ENCODE data around the gene UTS2.

The UTS2 gene

DNA sequence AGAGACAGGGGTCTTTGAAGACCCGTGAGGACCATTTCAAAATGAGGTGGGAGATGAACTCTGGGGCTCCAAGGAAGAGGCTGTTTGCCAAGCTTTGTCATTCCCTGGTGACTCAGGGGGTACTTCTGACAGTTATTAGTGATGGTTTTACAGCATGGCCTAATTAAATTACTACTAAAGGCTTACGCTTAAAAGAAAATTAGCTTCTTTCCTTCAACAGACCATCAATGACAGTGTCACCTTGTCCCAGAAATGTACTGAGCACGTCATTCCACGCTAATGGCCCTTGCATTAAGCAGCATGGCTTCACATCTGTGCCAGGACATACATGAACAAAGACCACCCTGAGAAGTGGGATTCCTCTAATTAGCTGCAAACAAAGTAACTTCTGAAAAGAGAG lies 5.1 kb upstream of the UTS2 start:
- ChIA-PET POLR2A (no interaction called here), CTCF (interaction anchor here (1.0 to 1.4 kb wide), 2 partner anchors 11 to 107 kb away, joined by 3 read pairs; no protein-coding TSS in a partner anchor)
- no peak for TF ChIP-seq CTCF (IDR thresholded peaks at IDR 0.05; ENCODE audit: control extremely low read depth, extremely low read depth, low read depth, missing control alignments)
- no peak for DNase-seq (ENCODE audit: extremely low spot score)

DNA sequence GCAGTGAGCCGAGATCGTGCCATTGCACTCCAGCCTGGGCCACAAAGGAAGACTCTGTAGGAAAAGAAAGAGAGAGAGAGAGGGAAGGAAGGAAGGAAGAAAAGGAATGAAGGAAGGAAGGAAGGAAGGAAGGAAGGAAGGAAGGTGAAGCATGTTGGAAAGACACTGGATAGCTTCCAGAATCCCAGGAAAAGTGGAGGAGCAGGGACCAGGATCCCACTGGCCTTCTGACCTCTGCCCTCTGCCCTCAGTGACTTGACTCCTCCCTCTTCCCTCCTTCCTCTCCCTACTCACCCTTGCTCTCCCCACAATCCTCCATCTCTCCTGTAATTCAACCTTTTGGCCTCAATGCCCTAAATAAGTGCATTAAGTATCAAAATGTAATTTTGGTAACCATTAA lies 4.1 kb upstream of the UTS2 start:
- CTCF ChIA-PET: no interaction called here
- POLR2A ChIA-PET: no interaction called here
- DNase-seq (ENCODE audit: extremely low spot score): no peak
- TF ChIP-seq CTCF (IDR thresholded peaks at IDR 0.05; ENCODE audit: control extremely low read depth, extremely low read depth, low read depth, missing control alignments): no peak

GRCh38 chr1:7856345-7856744 lies 3.5 kb upstream of the UTS2 start:
- no peak for DNase-seq (ENCODE audit: extremely low spot score)
- POLR2A ChIA-PET: no interaction called here
- CTCF ChIA-PET: no interaction called here
- peak; percentile 35 for TF ChIP-seq CTCF (IDR thresholded peaks at IDR 0.05; ENCODE audit: control extremely low read depth, extremely low read depth, low read depth, missing control alignments)

DNA sequence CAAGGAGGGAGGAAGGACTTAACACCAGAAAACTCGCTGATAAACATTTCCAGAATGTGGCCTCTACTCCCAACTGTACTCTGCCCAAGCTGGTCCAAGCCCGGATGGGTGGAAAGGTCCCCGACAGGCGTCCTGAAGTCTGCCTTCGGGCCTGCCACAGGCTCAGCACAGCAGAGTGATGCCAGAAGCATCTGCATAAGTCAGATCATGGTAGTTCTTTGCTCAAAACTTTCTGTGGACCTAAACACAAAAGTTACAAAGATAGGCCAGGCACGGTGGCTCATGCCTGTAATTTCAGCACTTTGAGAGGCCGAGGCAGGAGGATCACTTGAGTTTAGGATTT lies 790 bp upstream of the UTS2 start:
- TF ChIP-seq CTCF (IDR thresholded peaks at IDR 0.05; ENCODE audit: control extremely low read depth, extremely low read depth, low read depth, missing control alignments): no peak
- no peak for DNase-seq (ENCODE audit: extremely low spot score)
- ChIA-PET POLR2A (no interaction called here), CTCF (no interaction called here)

DNA sequence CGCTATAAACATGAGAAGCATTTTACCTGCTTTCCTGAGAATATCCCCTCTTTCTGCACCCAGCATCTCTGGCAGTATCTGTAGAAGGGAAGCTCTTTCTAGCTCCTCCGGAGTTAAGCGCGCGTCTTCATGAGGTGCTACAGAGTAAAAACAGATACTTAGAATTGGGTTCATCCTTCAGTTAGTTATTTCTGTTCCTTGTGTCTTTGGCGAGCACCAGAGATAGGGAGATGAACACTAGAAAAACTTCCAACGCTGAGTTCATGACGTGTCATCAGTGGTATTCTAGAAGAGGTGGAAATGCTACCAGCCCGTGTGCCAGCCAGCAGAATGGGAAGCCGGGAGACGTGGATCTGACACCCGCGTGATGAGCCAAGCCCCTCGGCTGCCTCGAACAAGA lies 2.1 kb downstream of the UTS2 start:
- ChIA-PET CTCF (interaction anchor here (1.8 to 2.8 kb wide), 2 partner anchors 98 to 182 kb away, joined by 4 to 10 read pairs; no protein-coding TSS in a partner anchor), POLR2A (no interaction called here)
- DNase-seq (ENCODE audit: extremely low spot score): no peak
- TF ChIP-seq CTCF (IDR thresholded peaks at IDR 0.05; ENCODE audit: control extremely low read depth, extremely low read depth, low read depth, missing control alignments): no peak

DNA sequence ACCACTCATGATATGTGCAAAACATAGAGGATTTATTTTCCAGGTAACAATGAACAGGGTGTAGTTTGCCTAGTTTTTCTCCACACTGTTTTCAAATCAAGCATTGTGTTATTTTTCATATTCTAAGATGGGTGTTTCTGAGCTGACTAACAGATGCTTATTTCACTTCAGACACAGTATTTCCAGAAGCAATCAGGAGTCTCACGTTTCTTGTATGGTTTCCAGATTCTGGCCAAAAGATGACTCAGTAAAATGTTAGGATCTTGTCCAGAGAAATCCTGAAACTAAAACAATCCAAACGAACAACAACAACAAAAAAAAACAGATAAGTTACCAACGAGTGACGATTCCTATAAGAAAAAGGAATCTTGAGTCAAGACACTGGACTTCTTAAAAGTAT lies 5.3 kb downstream of the UTS2 start:
- ChIA-PET POLR2A (no interaction called here), CTCF (interaction anchor here (1.6 to 2.0 kb wide), 2 partner anchors 11 to 95 kb away, joined by 4 to 5 read pairs; no protein-coding TSS in a partner anchor)
- DNase-seq (ENCODE audit: extremely low spot score): no peak
- no peak for TF ChIP-seq CTCF (IDR thresholded peaks at IDR 0.05; ENCODE audit: control extremely low read depth, extremely low read depth, low read depth, missing control alignments)

DNA sequence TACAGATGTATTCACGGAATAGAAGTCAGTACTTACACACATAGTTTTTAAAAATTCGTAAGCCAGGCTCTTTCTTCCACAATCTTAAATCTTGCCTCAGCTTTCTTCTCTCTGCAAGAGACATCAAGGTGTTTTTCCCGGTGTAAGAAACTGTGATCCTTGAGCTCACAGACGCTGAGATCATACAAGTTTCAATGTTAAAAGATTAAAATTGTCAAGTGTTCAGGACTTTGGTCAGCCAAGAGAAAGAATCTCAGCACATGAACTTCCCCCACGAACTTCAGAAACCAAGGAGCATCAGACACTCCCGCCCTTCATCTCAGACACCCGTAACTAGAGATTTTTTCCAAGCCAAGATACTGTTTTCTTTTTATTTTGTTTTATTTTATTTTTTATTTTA lies 6.2 kb downstream of the UTS2 start:
- CTCF ChIA-PET: interaction anchor here (1.1 to 2.0 kb wide), 3 partner anchors 12 to 94 kb away, joined by 4 to 5 read pairs (median 5); no protein-coding TSS in a partner anchor
- no peak for TF ChIP-seq CTCF (IDR thresholded peaks at IDR 0.05; ENCODE audit: control extremely low read depth, extremely low read depth, low read depth, missing control alignments)
- POLR2A ChIA-PET: no interaction called here
- no peak for DNase-seq (ENCODE audit: extremely low spot score)
